Adrenal gland (tissue), 5 donors: ENCODE measurements around the gene MECR.

Source experiments
- CTCF ChIP-seq, 6 experiments: fragments of 450-650 bp in 4 of 6; fragments of 200-600 bp in 2 of 6; sonication (generic) in 1 of 6; IDR thresholded peaks; 1 replicate in 5 of 6; 2 replicates in 1 of 6; pipeline versions ENCODE4 v1.5.1 to v1.8.0; 2016 to 2021; ENCODE audit warnings: antibody characterized with exemption in 6 of 6, mild to moderate bottlenecking in 2 of 6, moderate library complexity in 1 of 6
- POLR2A ChIP-seq, 2 donors: fragments of 450-650 bp; IDR thresholded peaks; one replicate each; pipeline ENCODE4 v1.6.1; 2017; ENCODE audit warnings: antibody characterized with exemption in 2 of 2, mild to moderate bottlenecking in 2 of 2, moderate library complexity in 1 of 2
- donor health status: DM: no; HTN: no; CAD: no.

GRCh38 chr1:29267321-29268070, 36.8 kb upstream of the MECR start:
- no peak for TF ChIP-seq POLR2A (IDR thresholded peaks at IDR 0.05)
- TF ChIP-seq CTCF (IDR thresholded peaks at IDR 0.05) = no peak
